Colonic mucosa (tissue), 4 donors: ENCODE measurements around the gene PCDH12. TPM values are rescaled to one million over a fixed set of nuclear protein-coding genes. Genes with fewer than 3 reads are reported as not detected.

Source experiments
- DNase-seq: peaks from one replicate; pipeline ENCODE4 v3.0.0-alpha.2; 2020
- H3K27ac ChIP-seq: fragments of 200-600 bp; one replicate; pipeline ENCODE4 v1.8.0; 2021
- H3K27me3 ChIP-seq: fragments of 200-600 bp; one replicate; pipeline ENCODE4 v1.8.0; 2021
- H3K36me3 ChIP-seq: fragments of 200-600 bp; one replicate; pipeline ENCODE4 v1.8.0; 2021
- H3K4me1 ChIP-seq: fragments of 200-600 bp; one replicate; pipeline ENCODE4 v1.8.0; 2021; ENCODE audit warnings: mild to moderate bottlenecking
- H3K4me3 ChIP-seq: fragments of 200-600 bp; one replicate; pipeline ENCODE4 v1.8.0; 2021
- H3K9ac ChIP-seq, 2 donors: one replicate each; pipeline ENCODE4 v1.7.0; 2013; ENCODE audit warnings: control low read depth in 2 of 2, low read depth in 2 of 2, low read length in 2 of 2
- H3K9me3 ChIP-seq: fragments of 200-600 bp; one replicate; pipeline ENCODE4 v1.8.0; 2021
- CTCF ChIP-seq: fragments of 200-600 bp; IDR thresholded peaks from one replicate; pipeline ENCODE4 v1.8.0; 2022; ENCODE audit warnings: antibody characterized with exemption, mild to moderate bottlenecking
- intact Hi-C: fragments of 100-400 bp; cut with DNase I; formaldehyde crosslinking; loops from one replicate; pipeline ENCODE4 v1.14.1; 2022
- total RNA-seq, 2 donors: library from RNA; stranded (reverse); fragmentation: NEBNext Ultra II Directional in 1 of 2; extraction: Animal tissue kit (Norgen Biotek cat#: 25700) in 1 of 2; gene quantifications; one replicate each; pipeline ENCODE4 v1.2.1, GENCODE V29; 2021
- donor health status: healthy.
- donor health status: DM: no; HTN: no; CAD: no.
- donor health status: DM: no; HTN: no; CAD: no.

Gene PCDH12
- total RNA-seq, 2 donors from 2014 or later, result 1.1 to 1.3 TPM

- TF ChIP-seq CTCF, result no peak
- intact Hi-C loops, result no loop called here
- no peak overlapping the region for H3K4me3 ChIP-seq
- no peak overlapping the region for H3K9ac ChIP-seq
- peaks cover 9% of the 10 kb centered on the region for H3K4me1 ChIP-seq
- no peak for DNase-seq
- H3K36me3 ChIP-seq, result peaks cover 10% of the 10 kb centered on the region
- H3K27ac ChIP-seq, result no peak overlapping the region
- no peaks in the 10 kb centered on the region for H3K9me3 ChIP-seq
- H3K27me3 ChIP-seq, result no peaks in the 10 kb centered on the region
Observed at GRCh38 chr5:141940695-141941271, 17.2 kb downstream of the PCDH12 start.

- H3K36me3 ChIP-seq, result peaks cover 16% of the 10 kb centered on the region
- intact Hi-C loops, result no loop called here
- no peaks in the 10 kb centered on the region for H3K9me3 ChIP-seq
- no peaks in the 10 kb centered on the region for H3K4me1 ChIP-seq
- H3K9ac ChIP-seq, result no peak overlapping the region
- no peak for DNase-seq
- no peak overlapping the region for H3K27ac ChIP-seq
- no peak overlapping the region for H3K4me3 ChIP-seq
- TF ChIP-seq CTCF, result no peak
- H3K27me3 ChIP-seq, result no peaks in the 10 kb centered on the region
Observed at GRCh38 chr5:141935538-141935937, 22.5 kb downstream of the PCDH12 start.

- Histone ChIP-seq H3K9me3 (no peaks in the 10 kb centered on the region), H3K4me1 (no peaks in the 10 kb centered on the region), H3K27ac (no peak overlapping the region), H3K9ac (no peak overlapping the region), H3K4me3 (no peak overlapping the region), H3K27me3 (no peaks in the 10 kb centered on the region), H3K36me3 (peaks cover 24% of the 10 kb centered on the region)
- TF ChIP-seq CTCF, result no peak
- intact Hi-C loops, result no loop called here
- DNase-seq, result peak; percentile 53
Observed at GRCh38 chr5:141934099-141934844, 23.7 kb downstream of the PCDH12 start.

- Histone ChIP-seq H3K36me3 (peaks cover 32% of the 10 kb centered on the region), H3K9ac (no peak overlapping the region), H3K9me3 (no peaks in the 10 kb centered on the region), H3K27ac (no peak overlapping the region), H3K4me3 (no peak overlapping the region), H3K27me3 (no peaks in the 10 kb centered on the region), H3K4me1 (no peaks in the 10 kb centered on the region)
- no peak for TF ChIP-seq CTCF
- intact Hi-C loops, result no loop called here
- no peak for DNase-seq
Observed at GRCh38 chr5:141933151-141933550, 24.9 kb downstream of the PCDH12 start.

- H3K27me3 ChIP-seq, result no peaks in the 10 kb centered on the region
- intact Hi-C loops, result no loop called here
Observed at GRCh38 chr5:141931694-141932093, 26.3 kb downstream of the PCDH12 start.

More at GRCh38 chr5:141931694-141932093, 26.3 kb downstream of the PCDH12 start:
- Histone ChIP-seq H3K36me3 (peaks cover 33% of the 10 kb centered on the region), H3K9me3 (no peaks in the 10 kb centered on the region), H3K4me3 (no peak overlapping the region), H3K4me1 (no peaks in the 10 kb centered on the region), H3K9ac (no peak overlapping the region), H3K27ac (no peak overlapping the region)
- no peak for DNase-seq
- no peak for TF ChIP-seq CTCF
